ENCODE results near the gene MAP3K4.

Gene MAP3K4, protein sequence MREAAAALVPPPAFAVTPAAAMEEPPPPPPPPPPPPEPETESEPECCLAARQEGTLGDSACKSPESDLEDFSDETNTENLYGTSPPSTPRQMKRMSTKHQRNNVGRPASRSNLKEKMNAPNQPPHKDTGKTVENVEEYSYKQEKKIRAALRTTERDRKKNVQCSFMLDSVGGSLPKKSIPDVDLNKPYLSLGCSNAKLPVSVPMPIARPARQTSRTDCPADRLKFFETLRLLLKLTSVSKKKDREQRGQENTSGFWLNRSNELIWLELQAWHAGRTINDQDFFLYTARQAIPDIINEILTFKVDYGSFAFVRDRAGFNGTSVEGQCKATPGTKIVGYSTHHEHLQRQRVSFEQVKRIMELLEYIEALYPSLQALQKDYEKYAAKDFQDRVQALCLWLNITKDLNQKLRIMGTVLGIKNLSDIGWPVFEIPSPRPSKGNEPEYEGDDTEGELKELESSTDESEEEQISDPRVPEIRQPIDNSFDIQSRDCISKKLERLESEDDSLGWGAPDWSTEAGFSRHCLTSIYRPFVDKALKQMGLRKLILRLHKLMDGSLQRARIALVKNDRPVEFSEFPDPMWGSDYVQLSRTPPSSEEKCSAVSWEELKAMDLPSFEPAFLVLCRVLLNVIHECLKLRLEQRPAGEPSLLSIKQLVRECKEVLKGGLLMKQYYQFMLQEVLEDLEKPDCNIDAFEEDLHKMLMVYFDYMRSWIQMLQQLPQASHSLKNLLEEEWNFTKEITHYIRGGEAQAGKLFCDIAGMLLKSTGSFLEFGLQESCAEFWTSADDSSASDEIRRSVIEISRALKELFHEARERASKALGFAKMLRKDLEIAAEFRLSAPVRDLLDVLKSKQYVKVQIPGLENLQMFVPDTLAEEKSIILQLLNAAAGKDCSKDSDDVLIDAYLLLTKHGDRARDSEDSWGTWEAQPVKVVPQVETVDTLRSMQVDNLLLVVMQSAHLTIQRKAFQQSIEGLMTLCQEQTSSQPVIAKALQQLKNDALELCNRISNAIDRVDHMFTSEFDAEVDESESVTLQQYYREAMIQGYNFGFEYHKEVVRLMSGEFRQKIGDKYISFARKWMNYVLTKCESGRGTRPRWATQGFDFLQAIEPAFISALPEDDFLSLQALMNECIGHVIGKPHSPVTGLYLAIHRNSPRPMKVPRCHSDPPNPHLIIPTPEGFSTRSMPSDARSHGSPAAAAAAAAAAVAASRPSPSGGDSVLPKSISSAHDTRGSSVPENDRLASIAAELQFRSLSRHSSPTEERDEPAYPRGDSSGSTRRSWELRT (N-terminal part only)

DNA sequence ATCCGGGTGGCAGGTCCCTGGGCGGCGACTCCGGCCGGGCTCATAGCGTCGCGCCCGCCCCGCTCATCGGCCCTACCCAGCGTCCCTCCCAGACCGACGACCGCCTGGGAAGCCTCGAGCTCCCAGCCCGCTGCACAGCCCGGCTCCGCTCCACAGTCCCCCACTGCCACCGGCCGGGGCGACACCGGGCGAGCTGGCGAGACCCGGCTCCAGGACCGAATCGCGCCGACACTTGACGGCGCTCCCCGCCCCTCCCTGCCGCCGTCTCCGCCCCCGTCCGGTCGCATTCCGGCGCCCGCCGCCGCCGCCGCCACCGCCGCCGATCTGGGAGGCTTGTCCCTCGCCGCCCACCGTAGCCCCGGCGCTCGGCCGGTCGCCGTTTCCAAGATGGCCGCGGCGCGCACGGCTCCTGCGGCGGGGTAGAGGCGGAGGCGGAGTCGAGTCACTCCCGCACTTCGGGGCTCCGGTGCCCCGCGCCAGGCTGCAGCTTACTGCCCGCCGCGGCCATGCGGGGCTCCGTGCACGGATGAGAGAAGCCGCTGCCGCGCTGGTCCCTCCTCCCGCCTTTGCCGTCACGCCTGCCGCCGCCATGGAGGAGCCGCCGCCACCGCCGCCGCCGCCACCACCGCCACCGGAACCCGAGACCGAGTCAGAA, at the start of gene MAP3K4:
Gene MAP3K4 (plus strand): TSS at position 364 of the 655 bp plus-strand sequence. CDS start 163 bp downstream, at position 527.
- no peak for DNase-seq

DNA sequence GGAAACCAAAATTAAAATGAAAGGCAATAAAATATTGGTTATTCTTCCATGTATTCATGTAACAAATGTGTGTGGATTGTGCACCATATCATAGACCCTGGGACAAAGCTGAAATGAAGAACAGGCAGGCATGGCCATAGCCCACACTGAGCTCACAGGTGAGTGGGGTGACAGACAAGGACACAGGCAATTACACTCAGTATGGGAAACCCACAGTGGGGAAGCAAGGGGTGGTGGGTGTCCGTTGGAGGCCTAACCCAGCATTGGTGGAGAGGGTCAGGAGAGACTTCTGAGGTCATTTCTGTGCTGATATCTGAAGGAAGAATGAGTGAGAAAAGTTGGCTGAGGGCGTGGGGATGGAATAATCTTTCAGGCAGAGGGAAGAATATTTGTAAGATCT, 47.6 kb upstream of the MAP3K4 start:
- DNase-seq, result no peak

DNA sequence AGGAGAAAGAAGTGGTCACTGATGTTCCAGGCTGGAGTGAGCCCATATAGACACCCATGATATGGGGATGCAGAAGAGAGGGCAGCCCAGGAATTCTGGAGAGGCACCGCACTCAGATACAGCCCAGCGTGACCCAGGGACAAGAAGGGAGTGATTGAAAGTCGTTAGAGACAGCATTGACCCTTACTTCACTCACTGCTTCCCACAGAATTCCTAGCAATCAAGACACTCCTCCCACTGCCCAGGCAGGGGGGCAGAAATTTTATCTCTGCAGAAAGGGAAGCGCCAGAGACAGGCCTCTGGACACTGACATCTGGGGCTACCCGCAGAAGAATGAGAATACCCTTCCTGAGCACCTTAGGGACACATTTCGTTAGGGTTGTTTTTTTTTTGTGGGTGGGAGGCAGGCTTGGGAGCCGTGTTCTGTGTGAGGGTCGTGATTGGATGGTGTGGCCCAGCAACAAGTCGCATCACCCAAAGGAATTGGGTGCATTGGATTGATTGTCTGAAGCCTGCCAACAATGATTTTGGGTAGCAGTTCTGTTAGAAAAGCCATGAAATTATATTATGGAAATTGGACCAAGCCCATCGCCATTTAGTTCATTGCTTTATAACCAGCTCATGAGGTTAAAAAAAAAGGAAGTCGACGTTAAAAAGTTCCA, 45.9 kb upstream of the MAP3K4 start:
- DNase-seq, result no peak

DNA sequence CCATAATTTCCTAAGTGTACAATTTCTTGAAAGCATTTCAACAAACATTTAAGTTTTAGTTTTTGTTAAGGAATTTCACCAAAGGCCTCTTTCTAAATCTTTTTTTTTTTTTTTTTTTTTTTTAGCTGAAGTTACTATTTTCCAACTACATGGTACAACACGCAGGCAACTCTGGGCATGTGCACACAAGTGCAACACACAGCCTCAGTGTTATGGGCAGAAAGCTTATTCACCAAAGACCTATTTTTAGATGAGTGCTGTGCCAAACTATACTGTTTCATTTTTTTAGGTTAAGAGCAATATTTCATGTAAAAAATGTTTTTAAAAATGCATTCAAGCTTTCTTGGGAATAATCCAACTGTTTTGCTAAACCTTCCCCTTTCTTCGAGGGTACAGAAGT, 42.0 kb upstream of the MAP3K4 start:
- DNase-seq, result no peak

DNA sequence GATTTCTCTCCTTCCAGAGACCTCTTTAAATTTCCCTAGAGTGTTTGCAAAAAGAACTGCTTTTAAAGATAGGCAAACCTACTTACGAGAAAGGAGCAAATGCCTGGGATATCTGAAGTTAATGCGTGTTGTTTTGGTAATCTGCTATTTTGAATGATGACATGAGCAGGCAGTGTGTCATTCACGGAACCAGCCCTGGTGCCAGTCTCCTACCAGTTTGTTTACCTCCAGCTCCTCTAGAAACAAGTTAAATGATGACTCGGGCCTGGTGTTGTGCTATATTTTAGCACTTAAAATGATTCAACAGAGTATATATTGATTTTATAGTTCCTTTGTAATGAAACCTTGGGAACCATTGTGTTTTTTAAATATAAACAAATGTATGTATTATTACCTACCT, 41.1 kb upstream of the MAP3K4 start:
- DNase-seq, result no peak

DNA sequence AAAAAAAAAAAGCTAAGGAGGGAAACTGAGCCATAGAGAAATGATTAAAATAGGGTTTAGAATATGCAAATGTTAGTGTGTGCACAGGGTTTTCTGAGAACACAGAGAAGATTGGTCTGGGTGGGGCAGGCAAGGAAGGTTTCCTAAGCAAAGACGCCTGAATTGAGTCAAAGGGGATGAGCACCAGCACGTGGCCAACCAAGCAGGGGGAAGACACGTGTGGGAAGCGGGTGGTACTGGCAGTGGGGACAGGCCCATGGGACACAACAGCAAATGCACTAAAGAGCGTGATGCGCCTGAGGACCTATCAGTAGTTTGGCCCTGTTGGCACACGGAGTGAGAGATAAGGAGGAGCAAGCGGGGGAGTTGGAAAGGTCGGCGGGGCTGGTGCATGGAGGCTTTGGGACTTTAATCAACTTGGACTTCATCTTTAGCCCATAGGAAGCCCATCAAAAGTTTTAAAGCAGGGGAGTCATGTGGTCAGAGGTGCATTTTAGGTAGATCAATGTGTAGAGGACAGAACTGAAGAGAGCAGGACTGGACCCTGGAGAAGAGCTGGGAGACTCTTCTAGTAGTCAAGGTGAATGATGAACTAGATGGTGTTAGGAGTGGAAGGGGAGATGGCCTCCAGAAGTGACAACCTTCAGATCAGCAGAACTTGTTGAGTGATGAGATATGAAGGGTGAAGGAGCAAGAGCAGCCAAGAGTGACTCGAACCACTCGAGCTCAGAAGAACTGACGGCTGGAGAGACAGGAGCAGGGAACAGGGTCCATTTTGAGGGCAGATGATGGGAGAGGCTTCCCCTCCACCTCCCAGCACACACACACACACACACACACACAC, 40.2 kb upstream of the MAP3K4 start:
- DNase-seq, result no peak

DNA sequence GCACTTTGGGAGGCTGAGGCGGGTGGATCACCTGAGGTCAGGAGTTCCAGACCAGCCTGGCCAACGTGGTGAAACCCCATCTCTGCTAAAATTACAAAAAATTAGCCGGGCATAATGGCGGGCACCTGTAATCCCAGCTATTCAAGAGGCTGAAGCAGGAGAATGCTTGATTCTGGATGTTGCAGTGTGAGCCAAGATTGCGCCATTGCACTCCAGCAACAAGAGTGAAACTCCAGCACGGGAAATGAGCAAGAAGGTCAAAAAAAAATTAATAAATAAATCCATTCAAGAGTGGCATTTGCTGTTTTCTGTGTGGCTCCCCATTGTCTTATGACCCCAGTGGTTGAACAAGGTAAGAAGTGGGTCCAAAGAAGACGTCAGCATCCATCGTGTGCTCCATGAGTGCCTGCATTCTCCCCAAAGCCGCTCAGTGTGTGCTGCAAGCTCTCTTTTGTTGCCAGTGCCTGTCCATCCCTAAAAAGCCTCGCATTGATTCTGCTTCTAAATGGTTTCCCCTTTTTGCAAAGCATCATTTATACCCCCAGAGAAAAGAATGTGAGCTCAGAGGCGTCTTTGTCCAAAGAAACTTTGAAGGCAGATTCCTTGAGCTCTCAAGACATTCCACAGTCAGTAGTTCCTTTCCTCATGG, 38.8 kb upstream of the MAP3K4 start:
- DNase-seq, result no peak

DNA sequence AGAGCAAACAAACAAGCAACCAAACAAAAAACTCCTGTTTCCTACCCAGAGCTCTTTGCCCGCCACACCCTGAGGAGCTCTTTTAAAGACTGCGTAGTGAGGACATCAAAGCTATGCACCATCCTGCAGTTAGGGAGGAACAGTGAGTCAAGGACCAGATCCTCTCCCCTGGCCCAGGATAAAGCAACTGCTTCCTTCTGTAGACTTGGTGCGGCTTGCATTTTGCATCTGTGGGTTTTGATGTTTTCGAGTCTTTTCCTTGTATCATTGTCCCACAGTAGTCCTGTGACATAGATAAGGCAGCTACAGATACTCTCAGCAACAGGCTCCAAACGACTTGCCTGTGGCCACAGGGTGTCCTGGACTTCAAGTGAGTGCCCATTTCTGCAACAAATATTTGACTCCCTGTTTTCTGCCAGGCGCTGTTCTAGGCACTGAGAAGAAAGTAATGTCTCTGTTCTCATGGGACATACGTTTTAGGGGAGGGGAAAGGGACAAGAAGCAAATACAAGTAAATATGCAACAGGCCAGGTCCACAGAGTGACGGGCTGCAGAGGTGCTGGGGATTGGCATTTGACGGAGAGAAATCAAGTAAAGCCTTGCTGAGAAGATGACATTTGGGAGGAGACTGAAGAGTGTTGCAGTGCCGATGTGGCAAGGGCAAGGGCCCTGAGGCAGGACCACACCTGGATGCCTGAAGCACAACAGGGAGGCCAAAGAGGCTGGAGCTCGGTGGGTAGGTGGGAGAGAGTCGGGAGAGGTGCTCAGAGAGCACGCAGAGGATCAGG, 35.9 kb upstream of the MAP3K4 start:
- no peak for DNase-seq

DNA sequence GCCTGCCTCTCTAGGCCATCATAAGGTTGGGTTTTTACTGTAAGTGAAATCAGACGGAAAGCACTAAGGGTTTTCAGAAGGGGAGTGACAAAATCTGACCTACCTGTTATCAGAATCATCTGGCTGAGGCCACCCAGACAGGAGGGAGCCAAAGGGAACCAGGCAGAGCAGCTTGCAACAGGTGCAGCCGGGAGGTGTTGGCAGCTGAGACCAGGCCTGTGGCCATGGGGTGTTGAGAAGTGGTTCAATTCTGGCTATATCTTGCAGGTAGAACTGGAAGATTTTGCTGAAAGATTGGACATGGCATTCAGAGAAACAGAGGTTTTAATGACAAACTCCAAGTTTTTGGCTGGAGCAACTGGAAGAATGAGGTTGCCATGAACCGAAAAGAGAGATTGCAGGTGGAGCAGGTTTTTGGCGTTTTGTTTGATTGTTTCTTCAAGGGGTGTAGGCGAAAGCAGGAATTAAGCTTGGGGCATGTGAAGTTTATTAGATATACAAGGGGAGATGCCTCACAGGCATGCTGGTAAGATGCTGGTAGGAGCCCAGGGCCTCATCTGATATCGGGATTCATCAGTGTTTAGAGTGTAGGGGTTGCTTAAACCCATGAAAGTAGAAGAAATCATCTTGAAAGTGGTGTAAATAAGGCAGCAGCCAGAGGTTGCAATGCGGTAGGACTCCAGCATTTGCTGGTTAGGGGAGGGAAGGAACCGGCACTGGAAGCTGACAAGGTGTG, 35.1 kb upstream of the MAP3K4 start:
- DNase-seq, result no peak

DNA sequence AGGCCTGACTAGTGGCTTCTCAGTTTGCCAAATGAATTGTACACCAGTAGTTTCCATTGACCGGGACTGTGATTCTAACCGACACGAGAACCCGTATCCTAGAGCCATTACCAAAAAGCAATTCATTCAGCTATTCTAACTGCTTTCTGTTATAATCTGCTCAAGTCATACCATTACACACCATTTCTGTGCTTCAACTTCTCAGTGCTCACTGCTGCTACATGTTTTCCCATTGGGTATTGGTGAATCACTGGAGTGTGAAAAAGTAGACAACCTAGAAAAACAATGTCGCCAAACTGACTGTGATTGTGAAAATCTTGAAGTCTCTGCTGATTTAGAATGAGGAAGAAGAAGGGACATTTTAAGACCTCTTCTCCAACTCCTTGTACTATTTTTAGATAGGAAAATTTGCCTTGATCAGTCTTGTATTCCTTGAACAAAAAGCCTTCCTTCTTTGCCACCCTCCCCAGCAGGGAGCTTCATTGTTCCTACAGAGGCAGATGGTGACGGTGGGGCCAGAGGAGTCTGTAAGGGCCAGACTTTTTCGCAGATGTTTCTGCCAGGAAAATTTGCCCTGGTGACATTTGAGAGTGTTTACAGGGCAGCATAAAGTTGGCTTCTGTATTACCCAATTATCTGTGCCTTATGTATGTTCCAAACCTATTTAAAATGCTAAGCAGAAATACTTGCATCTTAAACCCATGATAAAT, 31.7 kb upstream of the MAP3K4 start:
- DNase-seq, result no peak

DNA sequence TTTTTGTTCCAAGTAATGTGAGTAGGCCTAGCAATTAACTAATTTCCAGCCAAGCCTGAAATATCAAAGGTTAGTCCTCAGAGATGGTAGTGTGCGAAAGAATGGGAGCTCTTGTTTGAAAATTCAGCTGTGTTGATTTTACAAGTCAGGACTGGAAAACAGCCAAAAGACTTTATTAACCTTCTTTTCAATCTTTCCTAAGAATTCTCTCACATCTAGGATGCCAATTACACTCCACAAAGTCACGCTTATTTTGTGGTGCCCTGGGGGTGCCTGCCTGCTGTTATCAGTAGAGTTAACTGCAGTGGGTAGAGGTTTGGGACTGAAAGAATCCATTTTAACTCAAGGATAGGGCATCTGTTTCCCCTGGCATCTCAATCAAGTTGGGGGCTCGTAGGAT, 30.7 kb upstream of the MAP3K4 start:
- DNase-seq, result no peak

DNA sequence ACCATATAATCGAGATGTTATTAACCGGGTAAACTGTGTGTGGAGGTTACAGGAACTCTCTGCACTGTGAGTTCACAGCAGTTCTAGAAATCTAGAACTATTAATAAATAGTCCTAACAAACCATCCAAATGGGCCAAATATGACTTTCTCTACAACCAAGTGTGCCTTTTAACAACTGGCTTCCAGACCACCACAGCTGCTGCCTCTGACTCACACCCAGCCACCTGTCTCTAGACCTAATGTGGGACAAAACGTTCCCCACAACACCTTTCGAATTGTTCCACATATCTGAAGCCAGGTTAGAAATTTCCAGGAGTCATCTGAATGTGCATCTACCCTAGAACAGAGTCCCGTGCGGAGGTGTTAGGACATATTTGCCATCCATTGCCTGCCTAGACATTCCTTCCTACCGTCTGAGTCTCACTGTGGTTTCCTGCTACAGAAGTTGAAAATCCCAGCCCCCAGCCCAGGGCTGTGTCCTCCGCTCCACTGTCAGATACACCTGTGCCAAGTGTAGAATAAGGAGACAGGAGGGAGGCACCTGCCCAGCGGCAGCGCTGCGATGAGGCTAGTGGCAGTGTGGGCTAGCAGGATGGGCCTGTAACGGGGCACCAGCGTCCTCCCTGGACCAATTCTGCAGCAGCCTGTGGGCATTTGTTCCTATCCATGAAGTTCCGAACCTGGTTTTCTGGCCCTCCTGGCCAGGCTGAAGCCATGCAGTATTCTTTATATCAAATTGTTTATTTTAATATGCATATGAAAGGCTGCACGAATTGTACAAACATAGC, 28.5 kb upstream of the MAP3K4 start:
- DNase-seq, result no peak

DNA sequence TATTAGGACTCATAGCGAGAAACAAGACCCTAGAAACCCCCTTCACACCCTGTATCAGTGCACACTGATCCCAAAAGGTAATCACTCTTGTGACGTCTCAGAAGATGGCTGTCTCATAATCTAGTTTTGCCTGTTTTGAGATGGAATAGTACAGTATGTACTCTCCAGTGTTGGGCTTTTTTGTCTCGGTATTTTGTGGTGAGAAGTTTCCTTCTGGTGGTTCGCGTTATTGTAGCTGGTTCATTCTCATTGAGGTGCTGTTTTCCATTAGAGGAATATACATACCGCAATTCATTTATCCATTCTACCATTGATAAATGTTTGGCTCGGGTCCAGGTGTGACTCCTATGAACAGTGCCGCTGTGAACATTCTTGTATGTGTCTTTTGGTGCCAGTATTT, 27.9 kb upstream of the MAP3K4 start:
- DNase-seq, result no peak

DNA sequence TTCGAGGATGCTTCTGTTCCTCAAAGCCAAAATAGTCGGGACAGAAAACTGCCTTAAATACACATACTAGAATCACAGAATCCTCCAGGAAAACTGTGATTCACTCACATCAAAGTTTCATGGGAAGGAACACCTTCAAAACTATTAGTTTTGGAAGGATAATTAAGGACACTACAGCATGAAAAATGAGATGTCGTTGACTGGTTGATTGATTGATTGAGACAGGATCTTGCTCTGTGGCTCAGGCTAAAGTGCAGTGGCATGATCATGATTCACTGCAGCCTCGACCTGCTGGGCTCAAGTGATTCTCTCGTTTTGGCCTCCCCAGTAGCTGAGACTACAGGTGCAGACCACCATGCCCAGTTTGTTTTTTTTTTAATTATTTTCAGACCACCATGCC, 25.7 kb upstream of the MAP3K4 start:
- no peak for DNase-seq

DNA sequence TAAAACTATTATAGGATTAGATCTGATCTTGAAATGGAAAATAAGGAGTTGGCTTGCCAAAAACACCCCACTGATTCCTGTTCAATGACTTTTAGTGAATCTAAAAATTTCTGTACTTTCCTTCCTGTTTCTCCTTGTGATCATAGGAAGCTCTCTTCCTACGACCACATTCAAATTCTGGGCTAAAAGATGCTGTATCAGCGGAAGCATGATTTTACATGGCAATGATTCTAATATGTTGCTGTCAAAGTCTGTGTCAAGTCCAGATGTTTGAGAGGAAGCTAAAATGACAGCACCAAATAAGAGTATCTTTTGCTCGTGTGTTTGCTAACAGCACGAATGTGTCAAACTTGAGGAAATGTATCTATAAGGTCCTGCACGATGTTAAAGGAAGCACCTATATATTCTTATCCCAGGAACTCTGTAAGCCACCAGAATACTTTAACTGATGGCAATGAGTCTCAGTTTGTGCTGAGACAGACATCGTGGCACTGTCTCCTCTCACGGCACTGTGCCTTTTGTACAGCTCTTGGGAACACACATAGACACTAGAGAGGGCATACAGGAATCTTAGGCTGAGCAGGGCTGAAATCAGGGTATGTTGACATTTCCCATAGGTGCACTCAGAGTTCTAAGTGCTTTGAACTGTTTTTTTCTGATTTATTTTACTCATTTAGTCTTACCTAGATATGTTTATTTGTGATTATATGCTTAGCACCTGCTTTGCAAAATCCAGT, 24.9 kb upstream of the MAP3K4 start:
- no peak for DNase-seq

DNA sequence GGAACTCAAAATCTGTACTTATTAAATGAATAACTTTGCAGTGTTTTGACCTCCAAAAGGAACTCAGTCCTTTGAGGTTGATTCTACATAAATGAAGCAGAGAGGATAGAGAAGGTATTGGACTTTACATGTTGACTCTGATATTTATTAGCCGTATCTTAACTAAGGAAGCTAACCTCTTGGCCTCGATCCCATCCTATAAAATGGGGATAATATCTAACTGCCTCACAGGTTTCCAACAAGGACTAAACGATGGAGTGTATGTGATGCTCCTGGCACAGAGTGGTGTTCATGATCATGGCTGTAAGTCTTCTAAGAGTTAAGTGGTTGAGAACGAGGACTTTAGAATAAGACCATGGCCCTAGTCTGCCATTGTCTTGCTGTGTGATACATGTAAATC, 24.2 kb upstream of the MAP3K4 start:
- DNase-seq, result no peak

DNA sequence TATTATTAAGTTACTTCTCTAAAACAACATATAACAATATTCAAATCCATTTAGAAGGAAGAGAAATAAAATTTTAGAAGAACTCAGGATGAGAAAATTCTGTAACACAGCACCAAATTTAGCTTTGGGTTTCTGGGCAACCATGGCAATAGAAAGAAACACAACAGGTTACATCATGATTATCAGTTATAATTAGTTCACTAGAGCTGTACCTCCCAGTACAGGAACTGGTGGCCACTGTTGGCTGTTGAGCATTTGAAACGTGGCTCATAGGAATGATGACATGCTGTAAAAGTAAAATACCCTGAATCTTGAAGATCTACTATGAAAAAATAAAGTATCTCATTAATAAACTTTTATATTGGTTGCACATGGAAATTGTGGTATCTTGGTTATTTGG, 23.7 kb upstream of the MAP3K4 start:
- no peak for DNase-seq

Measured in SIG-M5 (cell line).